SK-N-MC (cell line): Measurements from ENCODE around the gene PPP1R17.

Experiments used
- EZH2 ChIP-seq: fragments of 200-600 bp; sonication (generic); IDR thresholded peaks from one replicate; pipeline ENCODE4 v1.6.1; 2017; ENCODE audit warnings: antibody characterized with exemption
- POLR2AphosphoS5 ChIP-seq: IDR thresholded peaks from 2 replicates; pipeline ENCODE4 v1.6.1; 2012; ENCODE audit warnings: mild to moderate bottlenecking, low read depth, low read length, borderline replicate concordance

DNA sequence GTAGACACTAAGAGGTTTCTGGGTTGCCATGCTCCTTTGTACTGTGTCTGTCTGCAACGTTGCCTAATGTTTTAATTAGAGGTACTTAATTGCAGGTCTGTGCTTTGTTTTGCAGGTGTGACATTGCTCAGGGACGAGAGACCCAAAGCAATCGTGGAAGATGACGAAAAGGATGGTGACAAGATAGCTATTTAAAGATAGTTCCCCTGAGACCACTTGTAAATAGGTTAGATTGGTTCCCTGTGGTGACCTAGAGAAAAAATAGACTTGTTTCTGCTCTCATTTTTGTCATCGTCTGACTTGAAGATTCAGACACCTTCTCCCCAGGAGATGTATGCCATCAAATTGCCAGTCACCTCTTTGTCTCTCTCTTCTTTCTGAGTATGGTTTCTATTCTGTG, 20.1 kb downstream of the PPP1R17 start:
- TF ChIP-seq EZH2 (no peak), POLR2AphosphoS5 (no peak)
